Panc1 (cell line): ENCODE measurements around the gene FAM174C. TPM values are rescaled to one million over a fixed set of nuclear protein-coding genes. Genes with fewer than 3 reads are reported as not detected.

ENCODE experiments used
- ATAC-seq: fragments of 200-7000 bp; cut with Tn5 transposase; 2 replicates; pipeline ENCODE4 v1.9.1; 2020; ENCODE audit warnings: mild to moderate bottlenecking, moderate library complexity
- BruUV-seq: library from RNA; stranded (reverse); fragments of 400-500 nt; replicated peaks from 2 replicates; lab custom pipeline; 2021; lab: Mats Ljungman, UMichigan
- CTCF ChIA-PET: fragments of 300-600 bp; sonication (Branson Sonifier 250); formaldehyde crosslinking; loops from one replicate; lab custom pipeline; 2022; ENCODE audit warnings: antibody characterized with exemption; lab: Charles Lee
- POLR2A ChIA-PET: fragments of 300-600 bp; sonication (Branson Sonifier 250); formaldehyde crosslinking; loops from one replicate; lab custom pipeline; 2022; ENCODE audit warnings: antibody characterized with exemption; lab: Charles Lee
- DNase-seq: peaks from one replicate; pipeline ENCODE4 v3.0.0-alpha.2; 2010; ENCODE audit warnings: low read depth, low spot score
- H3K27ac ChIP-seq: 2 replicates; pipeline ENCODE4 v1.5.1; 2011; ENCODE audit warnings: mild to moderate bottlenecking, low read length, inconsistent platforms
- H3K27me3 ChIP-seq: fragments of 200-500 bp; sonication (Bioruptor generic); 2 replicates; pipeline ENCODE4 v1.6.0; 2014; ENCODE audit warnings: low read length, inconsistent platforms; ENCODE audit not compliant: control insufficient read depth, insufficient read depth
- H3K36me3 ChIP-seq: fragments of 200-500 bp; sonication (Bioruptor generic); 2 replicates; pipeline ENCODE4 v1.5.1; 2014; ENCODE audit warnings: inconsistent platforms, mild to moderate bottlenecking, low read length, moderate library complexity; ENCODE audit not compliant: control insufficient read depth, insufficient read depth
- H3K4me1 ChIP-seq: 2 replicates; pipeline ENCODE4 v1.5.1; 2011; ENCODE audit warnings: inconsistent platforms, mild to moderate bottlenecking, low read length, moderate library complexity; ENCODE audit not compliant: control insufficient read depth, insufficient read depth
- H3K4me3 ChIP-seq, 2 experiments: 2 replicates each; pipeline ENCODE4 v1.5.1; 2011 to 2012; ENCODE audit warnings: low read depth in 2 of 2, low read length in 2 of 2, mild to moderate bottlenecking in 2 of 2, inconsistent platforms in 1 of 2, moderate library complexity in 1 of 2
- H3K9me3 ChIP-seq: fragments of 200-500 bp; sonication (Bioruptor generic); 2 replicates; pipeline ENCODE4 v1.5.1; 2014; ENCODE audit warnings: low read depth, mild to moderate bottlenecking, inconsistent platforms, low read length, moderate library complexity; ENCODE audit not compliant: control insufficient read depth, insufficient read depth
- CTCF ChIP-seq: fragments of 450-650 bp; IDR thresholded peaks from 2 replicates; pipeline ENCODE4 v1.5.1; 2017; ENCODE audit warnings: mild to moderate bottlenecking
- POLR2AphosphoS5 ChIP-seq: IDR thresholded peaks from 2 replicates; pipeline ENCODE4 v1.6.1; 2012; ENCODE audit warnings: mild to moderate bottlenecking, low read depth, low read length, moderate library complexity
- REST ChIP-seq, 2 experiments: IDR thresholded peaks; 2 replicates each; pipeline ENCODE4 v1.6.1; 2011 to 2012; ENCODE audit warnings: low read depth in 2 of 2, control low read depth in 1 of 2, low read length in 1 of 2, mild to moderate bottlenecking in 1 of 2, moderate library complexity in 1 of 2; ENCODE audit not compliant: insufficient read depth in 1 of 2
- SIN3A ChIP-seq: IDR thresholded peaks from 2 replicates; pipeline ENCODE4 v1.6.1; 2012; ENCODE audit warnings: low read depth, mild to moderate bottlenecking, low read length, moderate library complexity, borderline replicate concordance; ENCODE audit not compliant: insufficient read depth
- TCF7L2 ChIP-seq: IDR thresholded peaks from 2 replicates; pipeline ENCODE4 v1.6.1; 2011; ENCODE audit warnings: mild to moderate bottlenecking, low read depth, low read length, inconsistent platforms
- in situ Hi-C: cut with HindIII; loops from 2 replicates; pipeline ENCODE4 v1.10.0; 2016; ENCODE audit warnings: low sequenced_read_pairs, low pct_unique_long_range_greater_than_20kb
- intact Hi-C: fragments of 100-400 bp; cut with micrococcal nuclease; formaldehyde crosslinking; loops from one replicate; pipeline ENCODE4 v1.10.0; 2022; ENCODE audit not compliant: unreplicated experiment
- total RNA-seq: library from RNA; stranded (reverse); gene quantifications from one replicate; pipeline ENCODE4 v1.2.1, GENCODE V29; 2021; ENCODE audit not compliant: unreplicated experiment

Gene FAM174C
- total RNA-seq, 1 experiment from 2014 or later: 133 TPM

- ATAC-seq (no peak; the same call in 1 of the 2 replicates), DNase-seq (no peak)
- CTCF ChIA-PET: no interaction called here
- Histone ChIP-seq H3K36me3 (no peaks in the 10 kb centered on the region), H3K4me1 (peaks cover 9% of the 10 kb centered on the region), H3K4me3 (peak within 1 kb of the TSS; percentile 42 to 46), H3K27me3 (no peaks in the 10 kb centered on the region), H3K9me3 (no peaks in the 10 kb centered on the region), H3K27ac (peak within 1 kb of the TSS; percentile 51; the same call in 1 of the 2 replicates)
- in situ Hi-C loops (no loop called here), intact Hi-C loops (no loop called here)
- POLR2A ChIA-PET: no interaction called here
- BruUV-seq: no TSS peak
- TF ChIP-seq CTCF (peak; percentile 60; the same call in 1 of the 2 replicates), POLR2AphosphoS5 (no peak)
Measured at GRCh38 chr19:1285737-1286360, 10.5 kb downstream of the FAM174C start, which contains the start of gene EFNA2. Gene EFNA2, plus strand, starts transcription at chr19:1285873. Its CDS starts 296 bp downstream, at chr19:1286169.

GRCh38 chr19:1286487-1287353, 11.4 kb downstream of the FAM174C start:
- intact Hi-C loops (no loop called here), in situ Hi-C loops (no loop called here)
- Histone ChIP-seq H3K4me3 (peak overlapping the region; percentile 42 to 46), H3K27me3 (no peaks in the 10 kb centered on the region), H3K4me1 (peaks cover 13% of the 10 kb centered on the region), H3K36me3 (no peaks in the 10 kb centered on the region), H3K27ac (peak overlapping the region; percentile 51; the same call in 1 of the 2 replicates), H3K9me3 (no peaks in the 10 kb centered on the region)
- TF ChIP-seq SIN3A (no peak), TCF7L2 (no peak), CTCF (no peak), REST (IDR thresholded peaks at IDR 0.05; ENCODE audit: insufficient read depth in 1 of 2, low read depth in 2 of 2, low read length in 1 of 2) (no peak), POLR2AphosphoS5 (no peak)
- DNase-seq (no peak), ATAC-seq (no peak)
- ChIA-PET POLR2A (interaction anchor here (0.6 kb wide), 1 partner anchor 18 kb away, joined by 3 read pairs; the partner anchor contains the start of gene CIRBP), CTCF (no interaction called here)
- no TSS peak for BruUV-seq
